RWPE2 (cell line): ENCODE measurements around the gene RNF111.
"Not testable (repeated sequence)": the region's sequence is repeated elsewhere in the genome, so short reads cannot be mapped to it uniquely, and the experiment has no call there.

Experiments used
- ATAC-seq: fragments of 200-7000 bp; cut with Tn5 transposase; 3 replicates; pipeline ENCODE4 v1.9.1; 2021; ENCODE audit warnings: low read depth
- DNase-seq: peaks from one replicate; pipeline ENCODE4 v3.0.0-alpha.2; 2020; ENCODE audit warnings: low spot score
- H3K27ac ChIP-seq: fragments of 450-650 bp; 2 replicates; pipeline ENCODE4 v1.5.1; 2017; ENCODE audit warnings: mild to moderate bottlenecking; ENCODE audit not compliant: poor library complexity, severe bottlenecking
- H3K27me3 ChIP-seq: fragments of 250-450 bp; sonication (Bioruptor Pico); 2 replicates; pipeline ENCODE4 v1.5.1; 2021; ENCODE audit warnings: mild to moderate bottlenecking, moderate library complexity; ENCODE audit not compliant: insufficient read depth, poor library complexity, severe bottlenecking
- H3K36me3 ChIP-seq: fragments of 250-450 bp; sonication (Bioruptor Pico); 2 replicates; pipeline ENCODE4 v1.5.1; 2020; ENCODE audit warnings: low read depth, mild to moderate bottlenecking, moderate library complexity
- H3K4me1 ChIP-seq: fragments of 250-450 bp; sonication (Bioruptor Pico); 2 replicates; pipeline ENCODE4 v1.5.1; 2021; ENCODE audit warnings: mild to moderate bottlenecking, moderate library complexity; ENCODE audit not compliant: insufficient read depth, poor library complexity, severe bottlenecking
- H3K4me3 ChIP-seq: fragments of 250-450 bp; sonication (Bioruptor Pico); 2 replicates; pipeline ENCODE4 v1.5.1; 2021; ENCODE audit warnings: mild to moderate bottlenecking, moderate library complexity; ENCODE audit not compliant: severe bottlenecking
- H3K9me3 ChIP-seq: fragments of 250-450 bp; sonication (Bioruptor Pico); 2 replicates; pipeline ENCODE4 v1.5.1; 2021; ENCODE audit warnings: mild to moderate bottlenecking, moderate library complexity; ENCODE audit not compliant: severe bottlenecking
- CTCF ChIP-seq: fragments of 450-650 bp; IDR thresholded peaks from one replicate; pipeline ENCODE4 v1.5.1; 2017; ENCODE audit warnings: mild to moderate bottlenecking, moderate library complexity; ENCODE audit not compliant: poor library complexity, severe bottlenecking

Gene RNF111

GRCh38 chr15:58994906-58995453 is 7.5 kb downstream of the RNF111 start:
- Histone ChIP-seq H3K9me3 (no peaks in the 10 kb centered on the region), H3K27me3 (no peaks in the 10 kb centered on the region), H3K27ac (no peak overlapping the region), H3K4me1 (no peaks in the 10 kb centered on the region), H3K36me3 (peaks cover 52% of the 10 kb centered on the region), H3K4me3 (no peak overlapping the region)
- no peak for ATAC-seq
- DNase-seq: no peak
- TF ChIP-seq CTCF: no peak

GRCh38 chr15:58999694-59000093 is 12.2 kb downstream of the RNF111 start:
- no peaks in the 10 kb centered on the region for H3K9me3 ChIP-seq
- no peak overlapping the region for H3K27ac ChIP-seq
- DNase-seq (no peak), ATAC-seq (no peak)
- TF ChIP-seq CTCF: no peak
- no peaks in the 10 kb centered on the region for H3K4me1 ChIP-seq
- H3K27me3 ChIP-seq: no peaks in the 10 kb centered on the region
- H3K36me3 ChIP-seq: peaks cover 34% of the 10 kb centered on the region
- no peak overlapping the region for H3K4me3 ChIP-seq

GRCh38 chr15:59000251-59000650 is 12.8 kb downstream of the RNF111 start:
- ATAC-seq, H3K27me3 ChIP-seq, H3K4me1 ChIP-seq, H3K4me3 ChIP-seq, H3K9me3 ChIP-seq, DNase-seq, H3K27ac ChIP-seq: not testable (repeated sequence)
- H3K36me3 ChIP-seq: peaks cover 33% of the 10 kb centered on the region

- DNase-seq (no peak), ATAC-seq (no peak)
- Histone ChIP-seq H3K27me3 (no peaks in the 10 kb centered on the region), H3K27ac (no peak overlapping the region), H3K4me3 (no peak overlapping the region), H3K4me1 (no peaks in the 10 kb centered on the region), H3K36me3 (peaks cover 40% of the 10 kb centered on the region), H3K9me3 (no peaks in the 10 kb centered on the region)
- TF ChIP-seq CTCF: no peak
Measured at GRCh38 chr15:59001946-59002345, 14.5 kb downstream of the RNF111 start.

GRCh38 chr15:59002418-59002859 is 15.0 kb downstream of the RNF111 start:
- no peaks in the 10 kb centered on the region for H3K27me3 ChIP-seq
- no peak for DNase-seq
- no peaks in the 10 kb centered on the region for H3K9me3 ChIP-seq
- no peak for ATAC-seq
- no peak overlapping the region for H3K27ac ChIP-seq
- H3K4me3 ChIP-seq: no peak overlapping the region
- TF ChIP-seq CTCF: no peak
- peaks cover 40% of the 10 kb centered on the region for H3K36me3 ChIP-seq
- H3K4me1 ChIP-seq: no peaks in the 10 kb centered on the region
